Left colon (tissue), 2 donors: ENCODE measurements around the gene SMIM27. TPM values are rescaled to one million over a fixed set of nuclear protein-coding genes. Genes with fewer than 3 reads are reported as not detected.
"Not testable (repeated sequence)": the region's sequence is repeated elsewhere in the genome, so short reads cannot be mapped to it uniquely, and the experiment has no call there.

Experiments
- ATAC-seq: fragments of 200-7000 bp; cut with Tn5 transposase; one replicate; pipeline ENCODE4 v1.9.1; 2020; ENCODE audit warnings: mild to moderate bottlenecking, moderate library complexity
- DNase-seq, 2 donors: peaks; one replicate each; pipeline ENCODE4 v3.0.0-alpha.2; 2020
- intact Hi-C, 2 donors: fragments of 100-400 bp; cut with DNase I in 1 of 2; cut with micrococcal nuclease in 1 of 2; formaldehyde crosslinking; loops; one replicate each; pipeline versions ENCODE4 v1.11.2 to v1.14.0; 2022; cut with DNase I, micrococcal nuclease
- total RNA-seq, 2 donors: library from RNA; stranded (reverse); fragmentation: NEBNext Ultra II Directional; extraction: Animal tissue kit (Norgen Biotek cat#: 25700); gene quantifications; one replicate each; pipeline ENCODE4 v1.2.1, GENCODE V29; 2021
- donor health status: DM: no; HTN: no; CAD: no.
- donor health status: DM: yes; HTN: yes; CAD: no.

The SMIM27 gene
- total RNA-seq, 2 donors from 2014 or later, result 8.8 to 11.2 TPM

- ATAC-seq, result no peak
- DNase-seq, result no peak
- intact Hi-C loops, result loop anchor here in 1 of 2 donors (5.0 kb wide), 1 partner anchor 379 kb away; no protein-coding TSS in a partner anchor
Measured at GRCh38 chr9:32587901-32588300, 35.8 kb downstream of the SMIM27 start.

GRCh38 chr9:32589083-32589723 is 37.1 kb downstream of the SMIM27 start:
- ATAC-seq, result peak; percentile 51
- intact Hi-C loops, result loop anchor here in 1 of 2 donors (5.0 kb wide), 1 partner anchor 378 kb away; no protein-coding TSS in a partner anchor
- DNase-seq, result no peak

GRCh38 chr9:32590476-32590875 is 38.3 kb downstream of the SMIM27 start:
- ATAC-seq, result no peak
- intact Hi-C loops, result no loop called here
- DNase-seq, result no peak

- intact Hi-C loops, result no loop called here
- DNase-seq (no peak), ATAC-seq (no peak)
Measured at GRCh38 chr9:32590898-32591297, 38.8 kb downstream of the SMIM27 start.

- ATAC-seq, result no peak
- intact Hi-C loops, result no loop called here
- no peak for DNase-seq
Measured at GRCh38 chr9:32596096-32596865, 44.2 kb downstream of the SMIM27 start.

GRCh38 chr9:32596936-32597335 is 44.8 kb downstream of the SMIM27 start:
- no peak for DNase-seq
- intact Hi-C loops, result no loop called here
- ATAC-seq, result no peak

GRCh38 chr9:32599021-32599420 is 46.9 kb downstream of the SMIM27 start:
- intact Hi-C loops, DNase-seq, ATAC-seq: not testable (repeated sequence)

Other genes starting within 250 kb of the SMIM27 start
- 10 to 100 TPM; 35.5 to 41.8 TPM for gene ACO1, start 167.7 kb upstream of the SMIM27 start, total RNA-seq
- 10 to 100 TPM in 1 of 2 donors, 1 to 10 TPM in 1; 7.2 to 24.7 TPM for gene RIGI, start 26.1 kb upstream of the SMIM27 start, total RNA-seq
- gene TOPORS, start 259 bp downstream of the SMIM27 start, total RNA-seq, result 10 to 100 TPM; 12.3 to 15.3 TPM
- gene NDUFB6, start 20.8 kb downstream of the SMIM27 start, total RNA-seq, result 10 to 100 TPM; 44.2 to 62.9 TPM
- not detected for gene TAF1L, start 83.3 kb downstream of the SMIM27 start, total RNA-seq
- under 1 TPM in 1 of 2 donors, not detected in 1; 0.06 TPM for gene TMEM215, start 231.2 kb downstream of the SMIM27 start, total RNA-seq